Neural cell (in vitro differentiated cells): Measurements from ENCODE around the gene SLC9A3.

Experiments
- POLR2AphosphoS5 ChIP-seq: IDR thresholded peaks from 2 replicates; pipeline ENCODE4 v1.6.1; 2012
- RAD21 ChIP-seq: fragments of 450-650 bp; conservative IDR thresholded peaks from 2 replicates; pipeline ENCODE4 v1.6.1; 2014; ENCODE audit warnings: antibody characterized with exemption, mild to moderate bottlenecking, moderate library complexity
- TAF1 ChIP-seq: IDR thresholded peaks from 2 replicates; pipeline ENCODE4 v1.6.1; 2012; ENCODE audit warnings: low read depth
- TF ChIP-seq, protein P1 (sequence below): fragments of 450-650 bp; IDR thresholded peaks from 2 replicates; pipeline ENCODE4 v1.5.1; 2014; ENCODE audit warnings: antibody characterized with exemption, mild to moderate bottlenecking, moderate library complexity; ENCODE audit not compliant: poor library complexity, severe bottlenecking

DNA sequence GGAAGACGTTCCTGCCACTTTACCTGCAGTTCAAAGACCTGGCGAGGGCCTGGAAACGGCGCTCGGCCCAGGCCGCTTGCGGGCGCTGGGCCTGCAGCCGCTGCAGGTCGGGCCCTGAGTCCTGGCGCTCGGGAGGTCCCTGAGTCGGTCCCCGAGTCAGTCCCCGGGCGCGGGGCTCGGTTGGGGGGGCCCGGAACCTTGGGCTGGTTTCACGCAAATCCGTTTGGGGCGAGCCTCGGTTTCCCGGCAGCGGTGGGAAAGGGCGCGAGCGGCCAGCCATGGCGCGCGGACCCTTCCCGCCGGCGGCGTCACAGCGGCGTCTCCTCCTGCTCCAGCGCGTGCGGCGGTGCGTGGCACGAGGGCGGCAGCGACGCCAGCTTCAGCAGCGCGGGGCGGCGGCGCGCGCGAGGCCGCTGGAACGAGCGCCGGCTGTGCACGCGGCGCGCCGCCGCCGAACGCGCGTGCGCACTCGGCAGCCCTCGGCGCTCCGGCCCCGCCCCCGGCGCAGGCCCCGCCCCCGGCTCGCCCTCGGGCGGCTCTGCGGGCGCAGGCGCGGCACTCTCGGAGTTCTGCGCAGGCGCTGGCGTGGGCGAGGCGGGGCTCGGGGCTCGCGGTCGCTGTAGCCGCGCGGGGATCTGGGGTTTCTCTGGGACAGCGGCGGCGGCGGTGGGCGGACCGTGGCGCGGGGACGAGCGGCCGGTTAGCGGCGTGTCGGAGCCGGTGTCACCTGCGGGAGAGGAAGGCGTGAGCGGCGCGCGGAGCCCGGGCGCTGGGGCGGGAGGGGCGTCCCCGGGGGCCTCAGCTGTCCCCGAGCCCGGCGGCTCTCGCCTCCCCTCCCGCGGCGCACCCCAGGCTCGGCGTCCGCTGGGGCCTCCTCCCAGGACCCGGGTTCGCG, 51.3 kb downstream of the SLC9A3 start:
- TF ChIP-seq POLR2AphosphoS5 (peak; percentile 78), TAF1 (peak; percentile 29), RAD21 (peak; percentile 46)
- TF ChIP-seq, protein P1, sequence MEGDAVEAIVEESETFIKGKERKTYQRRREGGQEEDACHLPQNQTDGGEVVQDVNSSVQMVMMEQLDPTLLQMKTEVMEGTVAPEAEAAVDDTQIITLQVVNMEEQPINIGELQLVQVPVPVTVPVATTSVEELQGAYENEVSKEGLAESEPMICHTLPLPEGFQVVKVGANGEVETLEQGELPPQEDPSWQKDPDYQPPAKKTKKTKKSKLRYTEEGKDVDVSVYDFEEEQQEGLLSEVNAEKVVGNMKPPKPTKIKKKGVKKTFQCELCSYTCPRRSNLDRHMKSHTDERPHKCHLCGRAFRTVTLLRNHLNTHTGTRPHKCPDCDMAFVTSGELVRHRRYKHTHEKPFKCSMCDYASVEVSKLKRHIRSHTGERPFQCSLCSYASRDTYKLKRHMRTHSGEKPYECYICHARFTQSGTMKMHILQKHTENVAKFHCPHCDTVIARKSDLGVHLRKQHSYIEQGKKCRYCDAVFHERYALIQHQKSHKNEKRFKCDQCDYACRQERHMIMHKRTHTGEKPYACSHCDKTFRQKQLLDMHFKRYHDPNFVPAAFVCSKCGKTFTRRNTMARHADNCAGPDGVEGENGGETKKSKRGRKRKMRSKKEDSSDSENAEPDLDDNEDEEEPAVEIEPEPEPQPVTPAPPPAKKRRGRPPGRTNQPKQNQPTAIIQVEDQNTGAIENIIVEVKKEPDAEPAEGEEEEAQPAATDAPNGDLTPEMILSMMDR, result no peak
